A673 (cell line): ENCODE results near the gene TNS1. TPM values are rescaled to one million over a fixed set of nuclear protein-coding genes. Genes with fewer than 3 reads are reported as not detected.
"Not testable (repeated sequence)": the region's sequence is repeated elsewhere in the genome, so short reads cannot be mapped to it uniquely, and the experiment has no call there.

ENCODE experiments used
- BruUV-seq: library from RNA; stranded (reverse); fragments of 400-500 nt; replicated peaks from 2 replicates; lab custom pipeline; 2021; lab: Mats Ljungman, UMichigan
- CTCF ChIA-PET: fragments of 300-600 bp; sonication (Branson Sonifier 250); formaldehyde crosslinking; loops from one replicate; lab custom pipeline; 2022; ENCODE audit warnings: antibody characterized with exemption; lab: Charles Lee
- POLR2A ChIA-PET: fragments of 300-600 bp; sonication (Branson Sonifier 250); formaldehyde crosslinking; loops from one replicate; lab custom pipeline; 2022; ENCODE audit warnings: antibody characterized with exemption; ENCODE audit not compliant: low non-redundant PET; lab: Charles Lee
- DNase-seq: peaks from one replicate; pipeline ENCODE4 v3.0.0-alpha.2; 2015; ENCODE audit warnings: low spot score
- H3K27ac ChIP-seq: fragments of 200-600 bp; sonication (generic); 2 replicates; pipeline ENCODE4 v1.5.1; 2016; ENCODE audit warnings: mixed run types, low read depth, mild to moderate bottlenecking, mixed read lengths, antibody characterized with exemption, low read length; ENCODE audit not compliant: poor library complexity, severe bottlenecking
- H3K27me3 ChIP-seq: fragments of 200-600 bp; sonication (generic); replicated peaks from 2 replicates; pipeline ENCODE4 v1.6.1; 2017; ENCODE audit warnings: mixed run types, low read depth, mild to moderate bottlenecking, mixed read lengths, antibody characterized with exemption, low read length; ENCODE audit not compliant: insufficient read depth, poor library complexity
- H3K36me3 ChIP-seq: fragments of 200-600 bp; sonication (generic); 2 replicates; pipeline ENCODE4 v1.6.1; 2016; ENCODE audit warnings: mixed run types, mild to moderate bottlenecking, mixed read lengths, antibody characterized with exemption, low read length; ENCODE audit not compliant: insufficient read depth, poor library complexity, severe bottlenecking
- H3K4me1 ChIP-seq: fragments of 200-600 bp; sonication (generic); 2 replicates; pipeline ENCODE4 v1.6.1; 2017; ENCODE audit warnings: mixed run types, mild to moderate bottlenecking, mixed read lengths, antibody characterized with exemption, low read length; ENCODE audit not compliant: insufficient read depth, poor library complexity, severe bottlenecking
- H3K4me3 ChIP-seq: fragments of 200-600 bp; sonication (generic); 2 replicates; pipeline ENCODE4 v1.5.1; 2016; ENCODE audit warnings: low read depth, mixed run types, mild to moderate bottlenecking, mixed read lengths, low read length; ENCODE audit not compliant: poor library complexity, severe bottlenecking
- H3K9me3 ChIP-seq: fragments of 200-600 bp; sonication (generic); 2 replicates; pipeline ENCODE4 v1.6.1; 2016; ENCODE audit warnings: mixed run types, low read depth, mild to moderate bottlenecking, mixed read lengths, antibody characterized with exemption, low read length; ENCODE audit not compliant: poor library complexity, severe bottlenecking
- CTCF ChIP-seq: fragments of 300-800, 200-600 bp; sonication (generic); conservative IDR thresholded peaks from 2 replicates; pipeline ENCODE4 v1.5.1; 2017; ENCODE audit warnings: low read depth, mild to moderate bottlenecking, antibody characterized with exemption, low read length, moderate library complexity, mixed read lengths
- EZH2 ChIP-seq: fragments of 200-600 bp; sonication (generic); IDR thresholded peaks from 2 replicates; pipeline ENCODE4 v1.6.1; 2017; ENCODE audit warnings: borderline replicate concordance, low read depth, mild to moderate bottlenecking, mixed read lengths, antibody characterized with exemption, low read length; ENCODE audit not compliant: poor library complexity, severe bottlenecking
- intact Hi-C: fragments of 100-400 bp; cut with micrococcal nuclease; formaldehyde crosslinking; loops from one replicate; pipeline ENCODE4 v1.10.0; 2022; ENCODE audit not compliant: unreplicated experiment
- total RNA-seq: library from RNA; stranded (reverse); gene quantifications from 2 replicates; pipeline ENCODE4 v1.2.3, GENCODE V29; 2021

Gene TNS1
- total RNA-seq, 1 experiment from 2014 or later, result 99.6 TPM

GRCh38 chr2:217787160-217787877, 215.5 kb downstream of the TNS1 start:
- Histone ChIP-seq H3K36me3 (no peaks in the 10 kb centered on the region), H3K4me3 (no peak overlapping the region), H3K27ac (no peak overlapping the region), H3K9me3 (no peaks in the 10 kb centered on the region), H3K4me1 (no peaks in the 10 kb centered on the region), H3K27me3 (no peaks in the 10 kb centered on the region)
- BruUV-seq, result no TSS peak
- intact Hi-C loops, result no loop called here
- ChIA-PET POLR2A (no interaction called here), CTCF (interaction anchor here (0.9 kb wide), 1 partner anchor 99 kb away, joined by 3 read pairs; no protein-coding TSS in a partner anchor)
- TF ChIP-seq EZH2, result no peak
- TF ChIP-seq CTCF, result no peak
- DNase-seq, result no peak

- BruUV-seq, intact Hi-C loops, DNase-seq: not testable (repeated sequence)
These were observed 216.2 kb downstream of the TNS1 start for GRCh38 chr2:217786560-217786959.

GRCh38 chr2:217785544-217786045, 217.2 kb downstream of the TNS1 start:
- H3K9me3 ChIP-seq, result no peaks in the 10 kb centered on the region
- H3K36me3 ChIP-seq, result no peaks in the 10 kb centered on the region
- no peaks in the 10 kb centered on the region for H3K27me3 ChIP-seq
- ChIA-PET POLR2A (no interaction called here), CTCF (interaction anchor here (0.6 to 2.1 kb wide), 11 partner anchors 13 to 283 kb away, joined by 3 to 14 read pairs (median 4); partner anchors contain the start of gene RUFY4)
- intact Hi-C loops, result loop anchor here (1.0 kb wide), 3 partner anchors 203 to 284 kb away; partner anchors contain the start of gene RUFY4
- peak; percentile 66 for DNase-seq
- BruUV-seq, result no TSS peak
- H3K27ac ChIP-seq, result no peak overlapping the region
- TF ChIP-seq EZH2, result no peak
- TF ChIP-seq CTCF, result peak; percentile 95
- H3K4me3 ChIP-seq, result no peak overlapping the region
- H3K4me1 ChIP-seq, result no peaks in the 10 kb centered on the region

More at GRCh38 chr2:217786560-217786959, 216.2 kb downstream of the TNS1 start:
- H3K4me3 ChIP-seq, POLR2A ChIA-PET, H3K9me3 ChIP-seq, H3K4me1 ChIP-seq, H3K27ac ChIP-seq, H3K36me3 ChIP-seq, H3K27me3 ChIP-seq: not testable (repeated sequence)
- CTCF ChIA-PET, result interaction anchor here (0.9 to 2.1 kb wide), 4 partner anchors 100 to 282 kb away, joined by 3 to 14 read pairs (median 9); partner anchors contain the start of gene RUFY4
